Activated T-helper 9 cell treated with anti-CD3 and anti-CD28 coated beads, Interleukin-2, amount 50 U/mL, for 16 hours (primary cell): ENCODE measurements around the gene HDAC1.
A peak's percentile ranks its signal among the peaks of the same experiment; 100 is the strongest.
"Not testable (repeated sequence)": the region's sequence is repeated elsewhere in the genome, so short reads cannot be mapped to it uniquely, and the experiment has no call there.

Experiments used
- DNase-seq: peaks from one replicate; pipeline ENCODE4 v3.0.0-alpha.2; 2020; ENCODE audit warnings: low read depth

The HDAC1 gene

DNA sequence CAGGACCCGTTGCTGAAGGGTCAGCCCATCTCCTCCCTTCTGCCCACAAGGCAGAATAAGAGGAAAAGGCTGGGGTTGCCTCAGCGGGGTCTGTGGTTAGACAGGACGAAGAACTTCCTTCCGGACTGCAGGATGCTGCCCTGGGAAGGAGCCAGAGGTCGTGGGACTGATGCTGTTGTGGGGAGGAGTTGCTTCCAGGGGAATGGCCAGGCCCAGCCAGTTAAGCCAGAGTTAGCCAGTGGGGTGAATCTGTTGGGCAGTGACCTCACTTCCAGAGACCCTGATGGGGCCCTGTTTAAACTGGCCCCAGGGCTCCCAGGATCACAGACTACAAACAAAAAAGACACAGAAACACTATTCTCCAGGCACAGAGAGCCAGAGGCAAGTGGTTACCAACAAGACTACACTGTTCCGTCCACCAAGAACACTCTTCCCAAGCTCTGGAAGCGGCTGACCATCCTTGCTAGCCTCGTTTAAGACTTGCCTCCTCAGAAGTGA, 57.4 kb downstream of the HDAC1 start:
- no peak for DNase-seq

DNA sequence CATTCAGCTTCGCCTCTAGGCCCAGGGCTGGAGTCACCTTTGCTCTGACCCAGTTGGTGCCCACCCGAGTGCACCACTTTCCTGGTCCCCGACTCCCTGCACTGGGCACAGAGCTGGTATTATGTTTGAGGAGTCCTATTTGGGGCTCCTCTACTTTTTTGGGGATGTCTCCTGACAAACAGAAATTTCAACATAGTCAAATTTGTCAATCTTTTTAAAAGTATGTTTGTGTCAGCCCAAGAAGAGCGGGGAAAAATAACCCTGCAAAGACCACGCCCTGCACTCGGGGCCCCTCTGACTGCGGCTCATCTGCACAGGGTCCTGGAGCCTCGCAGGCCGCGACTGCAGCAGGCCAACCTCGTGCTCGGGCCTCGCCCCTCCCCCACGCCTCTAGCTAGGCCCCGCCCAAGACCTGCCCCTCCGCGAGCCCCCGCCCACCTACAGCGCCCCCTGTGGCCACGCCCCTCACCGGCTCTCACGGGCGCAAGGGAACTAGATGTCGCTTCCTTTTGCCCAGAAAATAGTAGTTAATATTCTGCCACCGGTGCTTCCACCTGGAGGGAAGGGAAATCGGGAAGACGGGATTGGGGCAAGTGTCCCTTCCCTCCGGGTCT, 59.0 kb downstream of the HDAC1 start:
- peak; percentile 68 for DNase-seq

DNA sequence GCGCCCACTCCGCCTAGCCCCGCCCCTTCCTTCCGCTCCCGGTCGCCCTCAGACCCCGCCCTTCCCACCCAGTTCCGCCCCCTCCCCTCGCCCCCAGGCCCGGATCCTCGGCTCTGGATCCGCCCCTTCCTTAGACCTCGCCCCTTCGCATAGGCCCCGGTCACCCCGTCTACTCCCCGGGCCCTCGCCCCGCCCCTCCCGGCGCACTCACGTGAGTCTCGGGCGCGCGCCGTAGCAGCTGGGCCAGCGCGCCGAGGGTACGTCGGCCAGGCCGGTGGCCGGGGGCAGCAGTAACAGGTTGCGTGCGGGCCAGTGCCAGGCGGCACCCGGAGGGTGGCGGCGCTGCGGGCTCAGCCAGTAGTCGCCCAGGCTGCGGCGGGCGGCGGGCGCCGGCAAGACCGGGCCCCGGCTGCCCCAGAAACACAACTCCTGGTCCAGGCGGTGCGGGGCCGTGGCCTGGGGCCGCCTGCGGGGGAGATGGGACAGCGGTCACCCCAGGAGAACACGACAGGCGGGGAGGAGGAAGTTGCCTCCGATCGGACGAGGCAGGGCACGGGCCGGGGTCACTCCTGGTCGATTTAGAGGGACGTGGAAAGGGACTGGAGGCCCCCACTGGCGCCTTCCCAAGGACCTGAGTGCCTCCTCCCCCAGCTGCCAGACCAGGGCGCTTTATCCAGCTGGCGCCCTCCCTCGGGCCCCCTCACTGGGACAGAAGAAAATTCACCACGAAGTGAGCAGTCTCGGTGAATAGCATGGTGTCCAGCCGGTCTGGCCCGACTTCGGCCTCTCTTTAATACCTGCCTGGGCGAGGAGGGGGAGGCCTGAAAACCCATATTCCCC, 59.7 kb downstream of the HDAC1 start:
- DNase-seq = peak; percentile 86

DNA sequence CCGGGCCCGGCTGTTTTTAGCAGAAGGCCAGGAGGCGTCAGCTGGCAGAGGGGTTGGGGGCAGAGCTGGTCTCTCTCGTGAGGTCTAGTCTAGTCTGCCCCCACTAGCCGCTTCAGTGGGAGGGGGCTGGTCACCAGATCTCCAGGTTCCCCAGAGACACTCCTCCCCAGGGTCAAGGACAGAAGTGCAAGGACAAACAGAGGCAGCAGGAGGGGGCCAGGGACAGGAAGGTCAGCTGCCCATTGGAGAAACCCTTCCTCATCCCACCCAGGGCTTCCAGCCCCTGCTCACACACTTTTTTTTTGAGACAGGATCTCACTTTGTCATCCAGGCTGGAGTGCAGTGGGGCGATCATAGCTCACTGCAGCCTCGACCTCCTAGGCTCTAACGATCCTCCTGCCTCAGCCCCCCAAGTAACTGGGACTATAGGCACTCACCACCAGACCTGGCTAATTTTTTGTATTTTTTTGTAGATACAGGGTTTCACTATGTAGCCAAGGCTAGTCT, 60.4 kb downstream of the HDAC1 start:
- DNase-seq = no peak

DNA sequence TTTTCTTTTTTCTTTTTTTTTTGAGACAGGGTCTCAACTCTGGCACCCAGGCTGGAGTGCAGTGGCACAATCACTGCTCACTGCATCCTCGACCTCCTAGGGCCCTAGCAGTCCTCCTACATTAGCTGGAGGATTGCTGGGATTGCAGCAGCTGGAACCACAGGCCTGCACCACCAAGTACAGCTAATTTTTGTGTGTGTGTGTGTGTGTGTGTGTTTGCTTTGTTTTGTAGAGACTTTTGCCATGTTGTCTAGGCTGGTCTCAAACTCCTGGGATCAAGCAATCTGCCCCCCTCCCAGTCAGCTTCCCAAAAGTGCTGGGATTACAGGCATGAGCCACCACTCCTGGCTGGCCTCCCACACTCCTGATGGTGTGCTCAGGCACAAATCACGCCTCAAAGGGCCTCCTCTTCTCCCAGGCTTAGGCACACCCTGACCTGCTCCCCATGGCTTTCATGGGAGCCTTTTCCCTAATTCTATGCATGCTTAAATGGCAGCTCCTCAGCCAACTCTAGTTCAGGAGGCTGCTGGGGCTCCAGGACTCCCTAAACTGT, 61.0 kb downstream of the HDAC1 start:
- no peak for DNase-seq

DNA sequence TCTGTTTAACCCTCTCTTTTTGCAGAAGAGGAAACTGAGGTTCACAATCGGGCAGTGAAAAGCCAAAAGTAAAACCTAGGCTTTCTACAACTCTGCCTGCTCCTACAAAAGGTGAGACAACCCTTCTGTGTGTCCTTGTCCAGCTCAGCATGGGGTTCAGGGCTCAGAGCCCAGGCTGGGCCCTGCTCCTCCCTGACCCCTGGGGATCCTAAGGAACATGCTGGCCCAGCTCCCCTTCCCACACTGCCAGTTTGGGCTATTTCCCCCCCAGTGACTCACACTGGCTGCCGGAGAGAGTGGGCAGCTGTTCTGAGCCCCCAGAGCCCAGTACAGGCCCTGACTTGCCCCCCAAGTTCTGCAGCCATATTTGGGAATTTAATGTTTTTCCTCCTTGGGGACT, 61.5 kb downstream of the HDAC1 start:
- no peak for DNase-seq

DNA sequence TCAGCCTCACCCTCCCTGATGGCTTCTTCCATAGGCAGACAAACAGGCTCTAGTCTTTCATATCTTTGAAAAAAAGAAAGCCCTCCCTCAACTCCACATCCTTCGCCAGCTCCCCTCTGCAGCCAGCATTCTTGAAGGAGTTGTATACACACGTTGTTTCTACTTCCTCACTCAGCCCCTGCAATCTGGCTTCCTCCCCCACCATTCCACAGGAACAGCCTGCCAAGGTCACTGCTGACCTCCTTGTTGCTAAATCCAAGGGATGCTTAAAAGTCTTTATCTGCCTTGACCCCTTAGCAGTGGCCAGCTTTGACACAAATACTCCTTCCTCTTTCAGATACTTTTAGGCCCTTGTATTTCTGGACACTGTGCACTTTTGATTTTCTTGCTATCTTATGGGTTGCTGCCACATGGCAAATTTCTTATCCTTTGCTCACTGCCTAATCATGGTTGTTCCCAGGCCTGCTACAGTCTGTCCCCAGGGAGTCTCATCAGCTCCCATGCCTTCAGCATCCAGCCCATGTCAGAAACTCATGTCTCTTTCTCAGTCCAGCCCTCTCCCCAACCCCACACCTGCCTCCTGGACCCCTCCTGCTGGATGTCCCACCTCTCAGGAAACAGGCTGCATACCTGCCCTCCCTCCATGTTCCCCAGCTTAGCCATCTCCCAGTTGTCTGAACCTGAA, 62.1 kb downstream of the HDAC1 start:
- DNase-seq = no peak

DNA sequence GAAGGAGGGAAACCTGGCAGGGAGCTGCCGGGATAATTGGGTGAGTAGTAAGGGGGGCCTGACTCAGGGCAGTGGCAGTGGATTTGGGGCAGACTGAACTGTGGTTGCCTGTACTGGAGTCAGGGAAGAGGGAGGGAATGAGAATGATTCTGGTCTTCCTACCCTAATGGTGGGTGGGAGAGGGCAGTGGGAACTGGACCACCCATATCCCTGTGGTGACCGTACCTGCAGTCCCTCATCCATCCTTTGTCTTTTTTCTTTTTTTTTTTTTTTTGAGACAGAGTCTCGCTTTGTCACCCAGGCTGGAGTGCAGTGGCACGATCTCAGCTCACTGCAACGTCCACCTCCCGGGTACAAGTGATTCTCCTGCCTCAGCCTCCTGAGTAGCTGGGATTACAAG, 63.9 kb downstream of the HDAC1 start:
- DNase-seq = not testable (repeated sequence)

DNA sequence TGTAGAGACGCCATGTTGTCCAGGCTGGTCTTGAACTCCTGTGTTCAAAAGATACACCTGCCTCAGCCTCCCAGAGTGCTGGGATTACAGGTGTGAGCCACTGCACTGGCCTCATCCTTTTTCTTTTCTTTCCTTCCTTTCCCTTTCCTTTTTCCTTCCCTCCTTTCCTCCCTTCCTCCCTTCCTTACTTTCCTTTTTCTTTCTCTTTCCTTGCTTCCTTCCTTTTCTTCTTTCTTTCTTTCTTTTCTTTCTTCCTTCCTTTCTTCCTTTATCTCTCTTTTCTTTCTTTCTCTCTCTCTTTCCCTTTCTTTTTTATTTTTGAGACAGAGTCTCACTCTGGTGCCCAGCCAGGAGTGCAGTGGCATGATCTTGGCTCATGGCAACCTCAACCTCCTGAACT, 64.6 kb downstream of the HDAC1 start:
- DNase-seq = no peak

DNA sequence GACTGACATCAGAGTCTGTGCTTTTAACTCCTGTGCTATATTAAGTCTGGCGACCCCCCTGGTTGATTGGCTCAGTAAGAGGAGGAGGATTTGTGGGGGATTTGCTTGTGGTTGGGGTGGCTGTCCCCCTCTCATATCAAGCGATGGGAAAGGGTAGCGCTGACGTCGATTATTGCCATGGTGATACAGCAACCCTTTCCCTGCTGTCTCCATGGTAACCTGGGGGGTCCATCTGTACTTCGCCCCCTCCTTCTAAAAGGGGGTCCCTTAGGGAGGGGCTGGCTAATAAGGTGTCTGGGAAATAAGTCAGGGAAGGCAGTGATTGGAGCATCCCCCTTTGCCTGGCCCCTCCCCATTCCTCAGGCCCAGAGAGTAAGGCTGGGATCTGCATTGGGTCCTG, 65.7 kb downstream of the HDAC1 start:
- no peak for DNase-seq

DNA sequence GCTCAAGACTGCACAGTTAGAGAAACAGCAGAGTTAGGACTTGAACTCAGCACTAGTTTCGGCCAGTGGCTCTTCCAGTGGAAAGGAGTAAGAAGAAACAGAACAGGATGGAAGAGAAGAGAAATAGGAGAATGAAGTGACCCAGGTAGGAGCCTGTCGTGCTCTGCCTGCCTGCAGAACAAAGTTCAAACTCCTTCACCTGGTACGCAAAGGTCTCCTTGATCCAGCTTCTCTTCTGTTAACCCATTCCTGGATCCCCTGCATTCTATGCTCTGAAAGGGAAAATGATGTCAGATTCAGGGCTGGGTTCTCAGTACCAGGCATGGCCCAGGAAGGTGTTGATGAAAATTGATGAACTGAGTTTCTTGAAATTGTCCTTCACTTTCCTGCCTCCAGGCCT, 66.6 kb downstream of the HDAC1 start:
- no peak for DNase-seq

DNA sequence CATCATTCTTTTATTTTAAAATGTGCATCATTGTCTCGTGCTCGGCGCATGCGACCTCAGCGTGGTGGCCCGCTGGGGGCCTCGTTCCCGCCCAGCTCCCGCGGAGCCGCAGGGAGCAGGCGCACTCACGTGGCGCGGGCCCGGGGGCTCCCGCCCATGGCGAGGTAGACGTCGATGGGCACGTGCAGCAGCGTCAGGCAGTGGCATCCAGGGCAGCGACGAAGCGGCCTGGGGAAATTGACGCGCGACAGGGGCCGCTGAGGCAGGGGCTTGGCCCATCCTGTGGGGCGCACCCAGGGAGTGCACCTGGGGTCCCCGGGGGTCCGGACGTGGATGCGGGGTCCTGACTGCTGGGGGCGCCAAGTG, 69.4 kb downstream of the HDAC1 start:
- no peak for DNase-seq

DNA sequence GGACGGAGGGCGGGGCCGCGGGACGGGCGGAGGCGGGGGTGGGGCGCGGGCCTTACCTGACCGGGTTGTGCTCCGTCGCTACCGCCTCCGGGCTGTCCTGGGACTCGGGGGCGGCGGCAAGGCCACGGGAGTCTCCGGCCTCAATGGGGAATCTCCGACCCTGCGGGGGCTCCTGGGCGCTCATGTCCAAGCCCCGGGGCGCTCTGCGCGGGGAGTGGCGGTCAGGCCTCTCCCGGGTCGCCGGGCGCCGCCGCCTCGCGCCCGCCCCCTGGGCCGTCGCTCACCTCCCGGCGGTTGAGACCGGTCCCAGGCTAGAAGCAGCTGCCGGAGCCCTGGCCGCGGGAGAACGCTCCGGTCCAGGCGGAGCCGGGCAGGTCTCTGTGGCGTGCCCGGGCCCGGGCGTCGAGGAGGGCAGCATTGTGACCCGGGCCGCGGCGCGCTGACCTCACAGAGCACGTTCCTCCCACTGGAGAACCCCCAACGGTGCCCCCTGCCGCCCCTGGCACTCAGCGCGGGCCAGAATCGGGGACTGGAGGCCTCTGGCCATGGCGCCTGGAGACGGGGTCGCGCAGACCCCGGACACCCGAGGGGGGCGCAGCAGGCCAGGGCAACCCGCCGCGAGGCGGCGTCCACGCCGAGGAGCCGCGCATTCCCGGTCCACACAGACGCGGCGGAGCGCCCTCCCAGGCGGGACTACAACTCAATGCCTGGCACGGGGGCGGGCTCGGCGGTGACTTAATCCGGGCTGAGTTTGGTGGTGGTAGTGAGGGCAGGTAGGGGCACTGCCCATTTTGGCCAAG, 70.0 kb downstream of the HDAC1 start:
- DNase-seq = no peak

DNA sequence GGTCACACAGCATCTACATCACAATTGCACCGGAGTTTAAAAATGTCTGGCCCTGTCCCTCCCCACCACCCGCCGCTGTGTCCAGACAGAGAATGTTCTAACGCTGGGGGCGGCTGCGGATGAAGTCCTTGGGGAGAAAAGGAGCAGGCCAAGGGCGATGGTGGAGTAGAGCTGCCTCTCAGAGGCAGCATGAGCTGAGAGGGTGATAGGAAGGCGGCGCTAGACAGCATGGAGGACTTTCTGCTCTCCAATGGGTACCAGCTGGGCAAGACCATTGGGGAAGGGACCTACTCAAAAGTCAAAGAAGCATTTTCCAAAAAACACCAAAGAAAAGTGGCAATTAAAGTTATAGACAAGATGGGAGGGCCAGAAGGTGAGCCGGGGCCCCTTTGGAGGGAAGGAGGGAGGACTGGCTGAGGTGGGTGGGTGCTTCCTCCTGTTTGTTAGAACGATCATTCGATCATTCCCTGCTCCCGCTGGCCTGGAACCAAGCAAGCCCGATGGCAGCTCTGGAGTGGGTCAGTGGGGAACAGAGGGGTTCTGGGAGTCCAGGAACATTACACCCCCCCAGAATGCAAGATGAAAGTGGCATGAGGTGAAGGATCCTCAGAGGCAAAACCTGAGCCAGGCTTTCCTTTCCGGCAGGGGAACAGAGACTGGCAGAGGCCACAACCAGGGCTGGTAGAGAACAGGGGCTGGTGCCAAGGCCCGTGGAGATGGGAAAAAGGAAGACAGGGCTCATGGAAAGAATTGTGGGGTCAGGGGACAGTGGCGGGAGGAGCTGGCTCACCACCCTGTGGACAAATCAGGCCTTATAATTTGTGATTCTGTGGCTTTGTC, 70.8 kb downstream of the HDAC1 start, which contains the start of the genes FAM229A and TSSK3:
Gene FAM229A, minus strand, starts transcription at position 12 of the 840 bp plus-strand sequence. CDS start 394 bp downstream, outside the sequence.
Gene TSSK3, plus strand, starts transcription at position 66 of the 840 bp plus-strand sequence. Its CDS starts 163 bp downstream, at position 229.
- no peak for DNase-seq

DNA sequence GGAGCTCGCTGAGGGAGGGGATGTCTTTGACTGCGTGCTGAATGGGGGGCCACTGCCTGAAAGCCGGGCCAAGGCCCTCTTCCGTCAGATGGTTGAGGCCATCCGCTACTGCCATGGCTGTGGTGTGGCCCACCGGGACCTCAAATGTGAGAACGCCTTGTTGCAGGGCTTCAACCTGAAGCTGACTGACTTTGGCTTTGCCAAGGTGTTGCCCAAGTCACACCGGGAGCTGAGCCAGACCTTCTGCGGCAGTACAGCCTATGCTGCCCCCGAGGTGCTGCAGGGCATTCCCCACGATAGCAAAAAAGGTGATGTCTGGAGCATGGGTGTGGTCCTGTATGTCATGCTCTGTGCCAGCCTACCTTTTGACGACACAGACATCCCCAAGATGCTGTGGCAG, 71.8 kb downstream of the HDAC1 start:
- no peak for DNase-seq

DNA sequence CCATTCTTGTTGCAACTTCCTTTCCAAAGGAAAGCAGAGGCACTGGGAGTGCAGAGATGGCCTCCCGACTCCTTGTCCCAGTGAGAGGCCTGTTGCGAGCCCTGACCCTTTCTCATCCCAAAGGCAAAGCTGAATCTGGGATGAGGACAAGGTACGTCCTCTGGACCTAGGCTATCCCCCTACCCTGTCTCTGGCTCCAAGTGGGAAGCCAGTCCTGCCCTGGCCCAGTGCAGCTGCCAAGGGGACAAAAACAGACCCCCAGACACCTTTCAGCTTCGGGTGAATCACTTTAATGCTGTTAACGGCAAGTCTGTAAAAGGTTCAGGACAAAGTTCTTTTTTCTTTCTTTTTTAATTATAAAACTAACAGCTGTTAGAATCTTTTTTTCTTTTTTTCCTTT, 73.0 kb downstream of the HDAC1 start:
- DNase-seq = no peak

DNA sequence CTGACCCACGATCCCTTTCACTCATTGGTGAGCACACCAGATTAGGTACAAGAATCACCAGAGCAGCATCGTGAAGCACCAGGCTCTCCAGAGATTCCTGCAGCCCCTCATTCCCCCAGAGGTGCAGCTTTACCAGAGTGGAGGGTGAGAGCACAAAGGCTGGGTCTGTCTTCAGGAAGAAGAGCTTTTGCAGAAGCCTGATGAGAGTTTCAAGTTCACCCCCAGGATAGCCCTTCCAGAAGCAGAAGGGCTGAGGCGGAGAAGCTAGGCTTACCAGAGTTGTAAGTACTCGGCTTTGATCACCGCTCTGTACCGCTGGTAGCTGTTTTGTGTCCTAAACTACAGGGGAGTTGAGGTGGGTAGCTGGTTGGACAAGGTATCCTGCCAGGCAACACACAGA, 73.6 kb downstream of the HDAC1 start:
- DNase-seq = no peak

DNA sequence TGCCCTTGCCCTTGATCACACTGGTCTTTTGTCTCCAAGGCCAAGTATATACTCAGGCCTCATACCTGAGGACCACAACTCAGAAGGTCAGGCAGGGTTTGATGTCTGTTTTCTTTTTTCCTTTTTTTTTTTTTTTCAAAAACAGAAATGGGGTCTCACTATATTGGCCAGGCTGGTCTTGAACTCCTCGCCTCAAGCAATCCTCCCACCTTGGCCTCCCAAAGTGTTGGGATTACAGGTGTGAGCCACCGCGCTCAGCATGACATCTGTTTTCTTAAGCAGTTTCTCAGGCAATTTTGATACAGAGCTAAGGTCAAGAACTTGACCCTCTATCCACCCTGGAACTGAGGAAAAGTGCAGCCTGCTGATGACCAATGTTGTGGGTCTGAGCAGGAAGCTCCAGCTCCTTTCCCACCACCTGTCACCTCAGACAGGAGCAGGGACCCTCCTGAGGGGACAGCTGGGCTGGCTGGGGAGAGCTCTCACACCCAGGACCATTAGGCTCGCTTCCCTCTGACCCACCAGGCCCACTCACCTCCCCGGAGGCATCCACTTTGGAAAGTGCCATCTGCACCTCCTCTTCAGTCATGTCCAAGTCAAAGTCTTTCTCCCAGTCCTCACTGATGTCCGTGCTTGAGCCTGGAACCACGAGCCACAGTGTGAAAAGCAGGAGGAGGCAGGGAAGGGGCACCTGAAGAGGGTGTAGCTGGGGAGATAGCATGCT, 76.2 kb downstream of the HDAC1 start:
- DNase-seq = no peak

DNA sequence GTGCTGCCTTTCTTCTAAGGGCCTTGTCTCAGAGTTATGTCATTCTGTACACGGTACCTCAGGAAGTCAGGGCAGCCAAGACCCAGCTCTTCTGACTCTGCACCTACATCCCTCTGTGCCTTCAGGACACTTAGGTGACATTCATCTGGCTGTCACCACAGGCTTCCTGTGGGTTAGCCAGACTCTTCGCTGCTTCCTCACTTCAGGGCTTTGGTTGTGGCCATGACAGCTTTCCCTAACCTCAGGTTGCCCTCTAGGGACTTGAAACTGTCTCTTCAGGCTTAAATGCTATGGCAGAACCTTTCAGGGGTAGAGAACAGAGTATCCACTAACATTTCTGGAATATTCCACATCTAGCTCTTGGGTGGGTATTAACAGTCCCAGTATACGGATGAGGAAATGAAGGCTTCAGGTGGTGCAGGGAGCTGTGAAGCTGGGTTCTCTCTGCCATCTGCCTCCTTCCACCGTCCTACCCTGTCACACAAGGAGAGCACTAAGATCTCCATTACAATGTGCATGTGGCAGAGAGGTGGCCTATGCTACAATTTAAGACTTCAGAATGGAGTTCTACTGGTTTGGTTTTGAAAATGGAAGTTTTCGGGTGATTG, 80.4 kb downstream of the HDAC1 start:
- no peak for DNase-seq
